Measurements from ENCODE around the gene GRM4. TPM values are rescaled to one million over a fixed set of nuclear protein-coding genes. Genes with fewer than 3 reads are reported as not detected.

Gene GRM4
- total and polyA plus RNA-seq, 10 donors = 0.02 to 0.26 (median 0.09) TPM; not detected in 3

GRCh38 chr6:34049395-34050342 lies 96.2 kb downstream of the GRM4 start:
- TF ChIP-seq POLR2AphosphoS5 (IDR thresholded peaks at IDR 0.05) = no peak
- TF ChIP-seq CTCF (IDR thresholded peaks at IDR 0.05 in 8 of 11, conservative IDR thresholded peaks at IDR 0.05 in 3 of 11) = no peak
- TF ChIP-seq POLR2A (IDR thresholded peaks at IDR 0.05) = no peak
- Histone ChIP-seq H3K4me3 (no peak overlapping the region), H3K9me3 (no peaks in the 10 kb centered on the region), H3K36me3 (no peaks in the 10 kb centered on the region), H3K27ac (no peak overlapping the region), H3K4me1 (peaks cover 0 to 8% (median 0%) of the 10 kb centered on the region in 6 donors), H3K27me3 (replicated peaks in 1 of 7) (peaks cover 0 to 22% (median 0%) of the 10 kb centered on the region in 7 donors)
- DNase-seq = no peak
- 79 to 85% (median 81%) methylated on average over 15 of the region's 15 CpGs for WGBS, 5 donors
- intact Hi-C loops (cut with DNase I; ENCODE audit: low total_unique reads) = no loop called here

GRCh38 chr6:34047913-34048867 lies 97.7 kb downstream of the GRM4 start:
- no peak for DNase-seq
- no peak for TF ChIP-seq POLR2AphosphoS5 (IDR thresholded peaks at IDR 0.05)
- intact Hi-C loops (cut with DNase I; ENCODE audit: low total_unique reads) = no loop called here
- WGBS, 5 donors = 67 to 73% (median 67%) methylated on average over 10 to 15 of the region's 15 CpGs
- no peak overlapping the region for H3K27ac ChIP-seq
- H3K9me3 ChIP-seq = no peaks in the 10 kb centered on the region
- peaks cover 0 to 11% (median 0%) of the 10 kb centered on the region in 7 donors for H3K27me3 ChIP-seq (replicated peaks in 1 of 7)
- H3K4me3 ChIP-seq = no peak overlapping the region
- H3K4me1 ChIP-seq = peaks cover 0 to 9% (median 0%) of the 10 kb centered on the region in 6 donors
- no peaks in the 10 kb centered on the region for H3K36me3 ChIP-seq

GRCh38 chr6:34046617-34047016 lies 99.3 kb downstream of the GRM4 start:
- H3K9me3 ChIP-seq = no peaks in the 10 kb centered on the region
- TF ChIP-seq POLR2AphosphoS5 (IDR thresholded peaks at IDR 0.05) (no peak), CTCF (IDR thresholded peaks at IDR 0.05 in 8 of 11, conservative IDR thresholded peaks at IDR 0.05 in 3 of 11) (no peak), POLR2A (IDR thresholded peaks at IDR 0.05) (no peak)
- 76 to 87% (median 84%) methylated on average over 5 of the region's 5 CpGs for WGBS, 5 donors

GRCh38 chr6:34045771-34046170 lies 100.1 kb downstream of the GRM4 start:
- Histone ChIP-seq H3K4me3 (no peak overlapping the region), H3K27ac (no peak overlapping the region), H3K27me3 (replicated peaks in 1 of 7) (peaks cover 0 to 6% (median 0%) of the 10 kb centered on the region in 7 donors), H3K4me1 (peaks cover 0 to 9% (median 0%) of the 10 kb centered on the region in 6 donors), H3K36me3 (no peaks in the 10 kb centered on the region), H3K9me3 (no peaks in the 10 kb centered on the region)
- no peak for DNase-seq
- 62 to 74% (median 68%) methylated on average over 8 of the region's 8 CpGs for WGBS, 5 donors
- TF ChIP-seq POLR2AphosphoS5 (IDR thresholded peaks at IDR 0.05) (no peak), CTCF (IDR thresholded peaks at IDR 0.05 in 8 of 11, conservative IDR thresholded peaks at IDR 0.05 in 3 of 11) (no peak), POLR2A (IDR thresholded peaks at IDR 0.05) (no peak)
- intact Hi-C loops (cut with DNase I; ENCODE audit: low total_unique reads) = no loop called here

More at GRCh38 chr6:34046617-34047016, 99.3 kb downstream of the GRM4 start:
- intact Hi-C loops (cut with DNase I; ENCODE audit: low total_unique reads) = no loop called here
- Histone ChIP-seq H3K27ac (no peak overlapping the region), H3K4me1 (peaks cover 0 to 9% (median 0%) of the 10 kb centered on the region in 6 donors), H3K36me3 (no peaks in the 10 kb centered on the region), H3K27me3 (replicated peaks in 1 of 7) (peaks cover 0 to 6% (median 0%) of the 10 kb centered on the region in 7 donors), H3K4me3 (no peak overlapping the region)
- DNase-seq = no peak
